ENCODE measurements around the gene ZCWPW1.

GRCh38 chr7:100372694-100373093 is 55.8 kb downstream of the ZCWPW1 start:
- TF ChIP-seq EZH2 (IDR thresholded peaks at IDR 0.05; ENCODE audit: borderline replicate concordance) (no peak), CTCF (IDR thresholded peaks at IDR 0.05; ENCODE audit: poor library complexity) (no peak)
